Esophagus mucosa (tissue), 1 donor: ENCODE measurements around the gene ELAVL2. TPM values are rescaled to one million over a fixed set of nuclear protein-coding genes. Genes with fewer than 3 reads are reported as not detected.

Experiments
- ATAC-seq: fragments of 200-7000 bp; cut with Tn5 transposase; one replicate; pipeline ENCODE4 v1.9.1; 2020
- total RNA-seq: library from RNA; stranded (reverse); gene quantifications from one replicate; pipeline ENCODE4 v1.2.4, GENCODE V29; 2023
- donor health status: DM: yes; HTN: yes; CAD: no.

Gene ELAVL2
- total RNA-seq, result 0.24 TPM

DNA sequence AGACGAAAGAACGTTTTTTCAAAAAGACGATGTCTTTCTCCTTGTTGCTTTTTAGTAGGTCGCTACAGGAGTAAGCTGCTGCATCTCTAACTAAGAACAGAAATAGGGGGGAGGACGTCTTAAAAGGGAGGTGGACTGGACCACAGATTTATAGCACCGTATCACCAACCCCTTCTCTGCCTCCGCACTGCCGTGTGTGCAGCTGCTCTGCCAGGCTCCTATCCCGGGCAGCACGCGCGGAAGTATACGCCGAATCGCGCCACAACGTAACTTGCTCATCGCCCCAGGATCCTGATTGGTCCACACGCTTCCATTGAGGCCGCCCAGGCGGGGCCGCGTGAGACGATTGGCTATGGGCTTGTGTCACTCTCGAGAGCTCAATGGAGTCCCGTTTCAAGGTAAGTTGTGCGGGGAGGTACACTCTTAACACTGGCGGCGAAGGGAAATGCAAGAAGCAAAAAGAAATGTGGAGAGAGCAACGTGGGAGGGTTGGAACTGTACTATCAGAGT is at the start of gene ELAVL2:
Gene ELAVL2 (minus strand): TSS at position 121 of the 510 bp plus-strand sequence. CDS start 64,006 bp downstream, outside the sequence.
- ATAC-seq, result peak; percentile 99

DNA sequence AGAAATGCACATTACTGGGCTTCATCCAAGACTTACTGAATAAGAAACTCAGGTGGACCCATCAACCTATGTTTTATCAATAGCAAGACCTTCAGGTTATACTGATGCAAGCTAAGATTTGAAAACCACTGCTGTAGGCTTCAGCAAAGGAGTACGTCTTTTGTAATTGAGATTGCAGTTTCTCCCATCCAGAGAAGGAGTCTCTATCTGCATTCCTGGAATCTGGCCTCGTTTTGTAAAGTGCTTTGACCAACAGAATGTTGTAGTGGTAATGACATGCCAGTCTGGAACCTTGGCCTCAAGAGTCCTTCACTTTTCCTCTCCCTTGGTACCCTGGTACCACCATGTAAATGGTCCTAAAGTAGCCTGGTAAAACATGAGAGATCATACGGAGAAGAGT is 32.2 kb upstream of the ELAVL2 start:
- ATAC-seq, result no peak

DNA sequence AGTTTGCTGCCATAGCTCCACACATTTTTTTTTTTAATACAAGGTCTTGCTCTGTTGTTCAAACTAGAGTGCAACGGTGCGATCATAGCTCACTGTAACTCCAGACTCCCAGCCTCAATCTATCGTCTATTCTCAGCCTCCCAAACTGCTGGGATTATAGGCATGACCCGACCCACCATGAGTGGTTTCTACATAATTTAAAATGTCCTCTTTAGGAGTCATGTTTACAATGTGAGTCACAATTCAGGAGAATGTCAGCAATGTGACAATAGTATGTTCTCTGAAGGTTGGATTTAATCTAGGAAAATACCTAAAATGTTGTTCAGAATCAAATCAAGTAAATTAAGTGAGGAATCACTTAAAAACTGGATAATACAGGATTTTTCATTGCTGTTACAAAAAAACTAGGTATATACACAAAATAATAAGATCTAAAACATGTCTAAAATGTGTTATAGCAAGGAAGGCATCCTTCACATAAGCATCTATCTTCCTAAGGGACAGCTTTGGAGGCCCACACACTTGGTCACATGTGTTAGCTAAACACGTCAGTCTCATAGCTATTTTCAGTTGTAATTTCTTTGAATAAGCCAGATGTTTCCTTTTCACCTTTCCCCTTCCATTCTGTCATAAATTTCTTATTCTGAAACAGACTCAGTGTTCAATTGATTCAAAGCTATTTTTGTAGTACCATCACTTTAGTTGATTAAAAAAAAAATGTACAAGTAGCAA is 30.0 kb upstream of the ELAVL2 start:
- no peak for ATAC-seq

DNA sequence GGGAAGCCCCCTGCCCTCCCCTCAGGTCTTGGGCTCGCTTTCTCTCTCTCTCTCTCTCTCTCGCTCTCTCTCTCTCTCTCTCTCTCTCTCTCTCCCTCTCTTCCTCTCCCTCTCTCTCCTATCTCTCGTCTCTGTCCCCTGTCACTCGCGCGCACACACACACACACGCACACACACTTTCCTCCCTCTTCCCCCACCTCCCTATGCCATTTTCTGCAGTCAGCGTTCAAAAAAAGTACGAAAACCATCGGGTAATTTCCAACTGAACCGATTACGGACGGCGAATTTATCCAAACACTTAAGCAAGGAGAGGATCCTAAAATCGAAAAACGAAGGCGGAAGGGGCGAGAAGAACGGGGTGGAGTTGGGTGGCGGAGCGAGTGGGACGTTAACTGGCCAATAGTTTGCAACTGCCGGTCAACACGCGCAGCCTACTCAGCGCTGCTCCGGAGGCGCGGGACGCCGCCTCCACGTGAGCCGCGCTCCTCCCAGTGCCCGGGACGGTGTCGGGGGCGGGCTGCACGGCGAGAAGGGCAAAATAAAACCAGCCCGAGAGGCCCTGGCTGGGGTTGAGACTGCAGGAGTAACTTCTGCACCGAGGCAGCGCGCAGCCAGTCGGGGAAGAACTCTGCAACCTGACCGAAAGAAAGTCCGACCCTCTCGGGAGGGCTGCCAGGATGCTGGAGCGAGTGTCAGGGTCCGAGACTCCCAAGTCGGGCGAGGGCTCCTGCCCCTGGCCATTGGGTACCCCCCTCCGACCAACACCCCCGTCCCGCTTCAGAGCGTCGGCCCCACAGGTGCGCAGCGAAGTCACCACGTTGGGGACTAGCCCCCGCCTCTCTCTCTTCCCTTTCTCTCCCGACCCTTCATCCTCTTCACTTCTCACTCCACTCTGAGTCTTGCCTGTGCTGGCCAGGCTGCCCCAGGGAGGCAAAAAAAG is 24.9 kb upstream of the ELAVL2 start:
- ATAC-seq, result no peak

DNA sequence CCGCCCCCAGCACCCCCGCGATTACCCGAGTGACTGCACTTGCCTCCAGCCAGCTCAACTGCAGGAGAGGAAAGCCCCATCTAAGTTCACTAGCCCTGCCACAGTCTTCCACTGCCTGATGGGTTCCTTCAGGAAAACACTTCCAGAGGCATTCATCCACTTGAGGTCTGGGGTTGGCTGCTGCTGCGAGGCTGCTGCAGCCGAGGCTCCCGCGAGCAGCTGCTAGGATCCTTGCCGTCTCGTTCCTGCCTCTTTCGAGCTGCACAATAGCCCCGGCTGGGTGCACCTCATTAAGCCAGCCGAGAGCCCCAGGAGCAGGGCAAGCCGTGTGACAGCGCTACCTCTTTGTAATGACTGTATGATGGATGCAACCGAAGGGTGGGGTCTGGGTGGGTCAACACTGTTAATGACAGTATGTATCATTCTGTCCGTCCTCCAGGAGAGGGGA is 24.2 kb upstream of the ELAVL2 start:
- ATAC-seq, result no peak

DNA sequence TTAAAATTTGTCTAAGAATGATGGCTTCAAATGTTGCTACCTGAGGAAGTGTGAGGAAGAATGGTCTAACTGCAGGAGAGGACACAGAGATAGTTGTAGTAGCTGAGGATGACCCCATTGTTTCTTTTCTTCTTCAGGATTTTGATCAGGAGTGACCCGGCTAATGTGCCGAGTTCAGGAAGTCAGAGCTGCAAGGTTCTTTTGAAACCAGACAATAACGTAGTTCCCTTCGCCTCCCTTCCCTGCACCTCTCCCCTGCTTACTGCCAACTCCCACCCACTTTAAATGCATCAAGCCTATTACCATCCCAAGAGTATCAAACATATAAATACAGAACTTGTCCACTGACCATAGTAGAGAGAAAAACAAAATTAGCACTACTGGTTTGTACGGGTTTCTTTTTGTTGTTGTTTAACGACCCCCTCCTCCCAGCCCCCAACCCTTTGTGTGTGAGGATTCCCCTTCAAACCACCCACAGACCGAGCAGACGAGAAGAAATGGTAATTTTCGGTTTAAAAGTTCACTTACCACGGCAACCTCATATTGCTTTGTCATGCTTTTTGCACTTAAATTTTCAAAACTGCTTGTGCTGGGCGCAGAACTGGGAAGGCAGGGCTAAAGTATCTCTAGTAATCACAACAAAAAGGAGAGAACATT is 23.5 kb upstream of the ELAVL2 start:
- ATAC-seq, result no peak

DNA sequence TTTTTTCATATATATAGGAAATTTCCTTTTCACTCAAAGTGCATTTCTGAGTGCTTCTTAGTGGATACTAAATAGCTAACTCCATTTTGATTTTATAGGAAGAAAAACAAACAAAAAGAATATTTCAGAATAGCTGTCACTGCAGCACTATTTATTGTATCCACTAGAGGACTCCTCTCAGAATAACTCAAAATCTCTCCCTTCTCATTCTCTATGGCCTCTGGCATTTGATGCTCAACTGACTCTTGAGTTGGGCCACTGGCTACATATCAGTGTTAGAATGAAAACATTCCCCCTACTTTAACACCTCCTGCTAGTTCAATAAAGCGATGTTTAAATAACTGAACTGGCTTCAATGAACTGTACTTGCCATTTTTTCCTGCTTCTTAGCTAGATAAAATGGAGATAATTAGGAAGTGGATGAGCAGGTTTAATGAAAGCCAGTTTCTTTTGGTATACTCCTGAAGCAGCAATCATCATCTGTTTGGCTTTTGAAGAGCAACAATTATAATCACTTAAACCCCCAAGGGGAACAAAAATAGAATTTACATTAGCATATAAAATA is 16.6 kb upstream of the ELAVL2 start:
- no peak for ATAC-seq

DNA sequence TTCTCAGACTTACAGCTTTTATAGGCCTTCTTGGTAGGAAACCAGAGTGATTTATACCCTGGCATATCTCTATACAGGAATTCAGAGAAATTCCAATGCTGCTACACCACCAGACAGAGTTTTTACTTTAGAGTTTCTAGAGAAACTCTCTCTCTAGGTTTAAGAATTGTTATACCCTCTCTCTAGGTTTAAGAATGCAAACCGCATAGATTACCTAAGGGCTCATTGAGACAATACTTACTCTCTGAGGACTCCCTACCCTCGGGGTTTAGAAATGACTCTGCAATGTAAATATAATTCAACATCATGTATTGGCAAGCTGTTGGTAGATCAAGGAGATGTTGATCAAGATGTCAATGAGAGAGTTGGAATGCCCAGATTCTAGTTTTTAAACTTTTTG is 15.3 kb upstream of the ELAVL2 start:
- ATAC-seq, result no peak

DNA sequence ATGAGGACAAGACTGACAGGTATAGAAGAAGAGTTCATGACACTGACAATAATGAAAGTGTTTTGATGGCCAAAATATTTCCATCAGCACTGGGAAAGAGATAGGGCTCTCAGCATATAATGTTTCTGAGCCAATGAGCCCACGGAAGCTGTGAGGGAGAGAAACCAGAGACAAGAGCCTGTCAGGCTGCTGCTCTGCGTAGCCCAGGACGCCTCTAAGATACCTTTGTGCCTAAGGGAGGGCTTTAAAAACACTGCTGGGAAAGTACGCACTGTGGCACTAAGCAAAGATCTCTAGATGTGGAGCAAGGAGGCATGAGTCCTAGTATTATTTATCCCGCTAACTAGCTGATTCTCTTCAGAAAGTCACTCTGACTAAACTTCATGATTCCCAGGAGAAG is 11.0 kb upstream of the ELAVL2 start:
- ATAC-seq, result no peak

DNA sequence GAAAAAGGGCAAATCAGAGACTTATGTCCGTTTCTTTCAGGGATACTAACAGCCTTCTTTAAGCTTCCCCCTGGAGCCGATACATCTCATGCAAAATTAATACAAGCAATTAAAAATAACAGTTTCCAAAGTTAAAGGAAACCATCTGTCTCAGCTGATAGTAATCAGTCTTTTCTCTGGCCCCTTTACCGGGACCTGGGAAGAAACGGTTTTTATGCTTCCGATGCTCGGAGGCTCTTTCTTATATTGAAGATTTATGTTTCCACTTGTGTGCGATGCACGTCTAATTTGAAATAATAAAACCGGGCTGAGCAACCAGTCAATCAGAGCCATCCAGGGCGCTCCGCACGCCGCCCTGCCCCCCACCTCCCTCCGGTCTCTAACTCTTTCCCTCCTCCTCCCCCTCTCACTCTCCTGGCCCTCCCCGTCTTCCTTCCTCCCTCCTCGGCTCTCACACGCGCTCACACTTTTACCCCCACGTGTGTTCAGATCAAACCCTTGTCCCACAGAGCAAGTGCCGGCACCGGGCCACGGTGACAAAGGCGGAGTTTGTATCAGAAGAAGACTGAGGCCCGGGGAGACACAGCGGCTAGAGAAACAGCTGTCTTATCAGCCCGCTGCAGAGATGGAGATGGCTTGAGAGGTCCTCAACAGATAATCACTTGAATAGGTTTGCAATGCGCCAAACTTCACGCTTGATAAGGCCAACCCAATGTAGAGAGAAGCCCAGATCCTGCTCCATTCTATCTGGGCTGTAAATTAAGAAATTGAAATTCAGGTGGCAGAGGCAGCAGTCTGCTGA is 5.1 kb upstream of the ELAVL2 start:
- no peak for ATAC-seq

DNA sequence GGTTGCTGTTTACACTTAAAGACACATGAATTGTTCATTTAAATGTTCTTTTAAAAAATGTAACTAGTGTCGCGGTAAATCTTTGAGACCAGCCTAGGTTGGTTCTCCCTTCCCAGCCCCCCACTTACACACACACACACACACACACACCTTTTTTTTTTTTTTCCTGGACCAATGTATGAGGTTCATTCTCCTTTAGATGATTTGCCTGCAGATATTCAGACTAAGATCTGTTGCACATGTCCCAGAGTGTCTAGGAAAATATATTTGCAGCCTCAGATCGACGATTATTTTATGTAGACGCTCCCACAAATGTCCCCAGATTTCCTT is 4.4 kb upstream of the ELAVL2 start:
- ATAC-seq, result no peak

DNA sequence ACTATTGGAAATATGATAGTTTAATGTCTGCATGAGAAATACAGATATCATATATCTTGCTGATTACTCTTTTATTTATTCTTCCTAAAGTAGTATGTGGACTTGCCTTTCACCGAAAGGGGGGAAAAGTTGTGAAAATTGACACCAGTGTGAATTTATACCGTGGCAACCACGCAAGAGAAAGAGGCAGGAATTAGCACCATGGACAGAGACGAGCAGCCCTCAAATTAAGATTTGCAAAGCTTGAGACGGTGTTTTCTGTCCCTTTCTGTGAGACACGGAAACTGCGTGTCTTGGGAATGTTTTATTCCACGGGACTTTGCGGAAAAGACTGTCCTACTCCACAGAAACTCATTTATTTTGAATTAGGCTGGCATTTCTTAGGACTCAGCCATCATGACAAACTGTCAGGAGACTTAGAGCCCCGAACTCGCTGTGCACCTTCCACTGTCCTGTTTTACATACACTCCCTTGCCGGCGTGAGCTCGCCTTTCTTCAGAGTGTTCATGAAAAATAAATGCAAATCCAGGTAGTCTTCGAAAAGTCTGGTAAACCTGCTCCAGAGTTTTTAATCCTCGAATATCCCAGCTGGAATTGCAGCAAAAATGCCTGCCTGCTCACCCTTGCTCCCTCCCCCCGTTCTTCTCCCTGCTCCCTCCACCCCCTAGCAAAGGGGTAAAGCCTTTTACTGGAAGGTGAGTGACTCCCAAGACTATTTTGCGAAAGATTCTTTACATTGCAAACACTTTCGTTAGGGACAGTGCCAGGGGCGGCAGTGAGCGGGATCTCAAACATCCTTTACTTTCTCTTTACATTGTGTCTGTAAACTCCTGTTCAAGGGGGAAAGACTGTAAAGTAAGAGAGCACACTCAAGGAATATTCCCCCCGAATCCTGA is 3.8 kb upstream of the ELAVL2 start:
- no peak for ATAC-seq

DNA sequence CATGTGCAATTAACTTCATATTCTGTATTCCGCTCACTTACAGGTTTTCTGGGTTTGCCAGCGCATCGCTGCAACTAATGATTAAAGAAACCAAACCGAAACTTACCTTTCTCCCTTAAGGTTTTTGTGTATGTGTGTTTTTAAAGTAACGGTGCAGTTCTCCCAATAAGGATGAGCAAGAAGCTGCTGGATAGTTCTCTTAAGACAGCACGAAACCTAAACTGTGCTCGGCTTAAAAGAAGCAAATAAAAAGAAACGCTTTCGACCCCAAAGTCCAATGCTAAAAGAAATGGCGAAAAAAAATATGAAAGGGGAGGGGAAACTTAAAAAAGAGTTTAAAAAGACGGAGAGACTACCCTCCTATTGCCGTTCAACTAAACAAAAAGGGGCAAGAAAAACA is 340 bp downstream of the ELAVL2 start:
- no peak for ATAC-seq

DNA sequence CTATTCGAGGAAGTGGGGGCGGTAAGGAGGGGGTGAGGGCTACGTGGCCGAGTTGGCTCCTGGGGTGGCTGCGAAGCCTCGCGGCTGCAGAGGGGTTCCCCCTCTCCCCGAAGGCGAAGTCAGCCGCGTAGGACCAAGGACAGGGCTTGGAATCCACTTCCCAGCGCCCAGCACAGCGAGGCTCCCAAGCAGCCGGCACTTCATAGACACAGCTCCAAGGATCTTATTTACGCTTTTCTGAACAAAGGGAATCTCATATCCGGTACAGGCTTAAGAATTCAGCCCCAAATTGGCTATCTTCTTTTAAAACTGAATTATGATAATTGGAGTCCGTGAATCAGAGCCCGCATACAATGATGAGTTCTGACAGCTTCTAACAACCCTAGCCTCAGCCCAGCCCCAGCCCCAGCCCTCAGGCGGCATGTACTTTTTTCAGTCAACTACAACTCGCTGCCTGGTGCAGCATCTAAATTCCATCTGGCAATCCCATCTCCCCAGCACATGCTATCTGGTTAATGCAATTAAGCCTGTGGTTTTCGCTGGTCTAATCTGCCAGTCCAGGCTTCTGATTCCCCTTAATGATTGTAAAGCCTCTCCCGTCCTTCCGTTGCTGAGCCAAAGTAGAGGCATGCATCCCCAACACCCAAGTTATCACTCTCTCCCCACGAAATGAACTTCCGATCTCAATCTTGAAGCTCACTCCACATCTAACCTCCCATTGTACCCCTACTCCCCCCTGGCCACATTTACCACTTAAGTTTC is 1.0 kb downstream of the ELAVL2 start:
- no peak for ATAC-seq

DNA sequence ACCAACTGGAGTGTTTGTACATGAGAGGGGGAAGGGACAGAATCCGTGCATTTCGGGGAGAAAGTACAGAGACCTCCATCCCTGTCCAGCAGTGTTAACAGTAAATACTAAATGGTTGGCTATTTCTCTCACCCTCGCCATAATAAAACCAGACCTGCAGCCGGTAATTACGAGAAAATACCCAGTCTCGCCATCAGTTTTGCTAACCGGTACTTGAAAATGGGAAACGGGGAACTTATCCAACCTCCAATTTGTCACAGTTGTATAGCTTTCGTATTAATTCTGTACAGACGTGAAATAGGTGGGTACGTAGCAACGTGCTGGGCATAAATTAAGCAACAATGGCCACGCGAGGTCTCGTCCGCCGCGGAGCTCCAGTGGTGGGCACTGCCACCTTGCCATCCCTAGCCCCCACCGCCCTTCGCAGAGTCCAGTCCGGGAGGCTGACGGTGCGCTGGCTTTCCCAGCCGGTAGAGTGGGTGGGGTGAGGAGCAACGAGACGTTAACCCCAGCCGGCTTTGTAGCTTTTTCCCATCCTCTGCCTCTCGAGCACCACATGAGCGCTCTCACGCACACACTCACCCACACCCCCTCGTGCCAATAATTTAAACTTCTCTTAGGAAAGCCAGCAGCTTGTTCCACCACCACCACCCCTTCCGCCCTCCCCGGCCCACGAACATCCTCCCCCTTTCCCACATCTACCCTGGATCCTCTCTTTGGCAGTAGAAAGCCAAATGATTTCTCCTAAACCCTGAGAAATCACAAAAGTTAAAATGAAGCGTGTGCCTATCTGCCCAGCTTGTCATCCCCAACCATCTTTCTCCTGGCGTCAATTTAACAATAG is 1.8 kb downstream of the ELAVL2 start:
- no peak for ATAC-seq

DNA sequence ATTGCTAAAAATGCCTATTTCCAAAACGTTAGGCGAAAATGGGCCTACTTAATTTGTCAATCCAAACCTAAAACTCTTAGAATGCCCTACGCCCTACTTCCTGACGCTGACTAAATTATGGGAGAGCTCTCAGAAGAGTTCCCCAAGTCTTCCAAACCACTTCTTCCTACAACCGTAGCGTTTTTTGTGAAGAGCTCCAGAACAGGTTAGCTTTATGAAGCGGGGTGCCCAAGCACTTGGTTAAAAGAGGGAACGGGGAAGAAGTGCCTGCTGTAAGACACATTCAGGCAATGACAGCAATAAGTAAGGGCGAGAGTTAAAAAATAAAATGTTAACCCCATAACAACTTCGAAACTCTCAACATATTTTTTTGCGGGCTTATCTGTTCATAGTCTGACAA is 2.8 kb downstream of the ELAVL2 start:
- ATAC-seq, result no peak

DNA sequence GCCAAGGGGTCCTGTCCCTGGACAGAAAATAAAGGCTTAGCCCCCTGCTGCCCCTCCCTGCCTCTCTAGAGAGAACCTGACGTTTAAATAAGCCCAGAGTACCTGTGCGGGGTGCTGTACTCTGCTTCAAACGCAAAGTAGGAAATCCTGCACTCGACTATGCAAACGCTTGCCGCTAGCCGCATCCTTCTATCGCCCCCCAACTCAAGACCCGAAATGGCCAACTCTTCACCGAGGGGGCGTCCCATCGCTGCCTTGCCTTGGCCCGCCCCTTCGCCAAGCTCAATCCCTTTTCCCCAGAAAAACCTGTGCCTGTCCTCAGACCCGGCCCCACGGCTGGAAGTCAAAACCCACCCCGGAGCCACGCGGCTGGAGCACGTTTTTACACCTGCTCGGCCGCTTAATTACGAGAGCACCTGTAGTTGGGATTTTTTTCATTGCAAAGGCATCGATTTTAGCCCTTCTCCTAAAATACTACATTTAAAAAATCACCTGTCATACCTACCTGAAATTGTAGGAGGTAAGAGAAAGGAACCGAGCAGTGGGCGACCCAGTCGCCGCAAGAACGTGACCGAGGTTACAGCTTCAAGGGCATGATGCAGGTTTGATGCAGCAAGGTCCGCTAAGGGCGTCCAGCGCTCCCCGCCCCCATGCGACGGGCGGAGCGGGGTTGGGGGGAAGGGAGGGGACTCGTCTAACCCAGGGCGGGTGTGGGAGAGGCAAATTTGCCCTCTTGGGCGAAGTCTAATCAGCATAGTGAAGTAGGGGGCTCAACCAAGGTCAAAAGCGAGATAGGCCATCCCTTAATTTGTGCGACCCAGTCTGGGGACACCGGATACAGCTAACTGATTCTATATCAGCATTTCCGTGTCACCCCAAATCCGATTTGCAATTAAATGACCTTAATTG is 3.5 kb downstream of the ELAVL2 start:
- no peak for ATAC-seq
